Measurements from ENCODE around the gene PRELID2.

Gene PRELID2

GRCh38 chr5:145797336-145797735 is 37.8 kb downstream of the PRELID2 start:
- DNase-seq (ENCODE audit: low read depth, low spot score) = peak; percentile 6

DNA sequence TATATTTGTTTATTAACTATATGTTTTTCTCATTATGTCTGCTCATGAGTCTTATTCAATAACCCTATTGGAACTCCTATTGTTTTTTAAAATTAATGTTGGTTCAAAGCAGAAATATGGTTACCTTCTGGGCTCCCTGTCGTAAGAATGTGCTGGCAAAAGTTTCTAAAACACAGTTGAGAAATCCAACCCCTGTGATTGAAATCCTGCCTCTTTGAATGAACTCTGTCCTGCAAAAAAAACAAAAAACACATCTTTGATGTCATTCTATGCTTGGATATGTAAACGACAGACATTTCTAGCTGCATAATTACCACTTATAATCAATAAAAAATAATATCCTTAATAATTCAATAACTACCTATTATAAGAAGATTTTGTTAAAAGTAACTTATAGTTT is 38.8 kb downstream of the PRELID2 start:
- DNase-seq (ENCODE audit: low read depth, low spot score) = no peak

DNA sequence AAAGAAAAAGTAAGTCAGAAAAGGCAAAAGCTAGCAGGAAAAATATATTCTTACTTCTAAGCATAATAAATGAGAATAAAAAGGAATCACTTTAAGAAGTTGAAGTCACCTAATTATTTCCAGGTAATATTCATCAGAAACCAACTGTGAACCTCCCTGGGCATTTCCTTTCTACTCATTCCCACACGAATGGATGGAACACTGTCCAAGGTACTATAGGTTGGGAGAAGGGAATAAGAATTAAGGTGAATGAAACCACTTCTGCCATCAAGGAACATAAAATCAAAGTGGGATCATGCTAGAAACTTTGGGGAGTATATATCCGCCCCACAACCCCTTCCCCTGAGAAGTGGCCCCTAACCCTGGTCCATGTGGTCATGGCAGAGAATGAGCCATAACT is 41.6 kb downstream of the PRELID2 start:
- DNase-seq (ENCODE audit: low read depth, low spot score) = no peak

DNA sequence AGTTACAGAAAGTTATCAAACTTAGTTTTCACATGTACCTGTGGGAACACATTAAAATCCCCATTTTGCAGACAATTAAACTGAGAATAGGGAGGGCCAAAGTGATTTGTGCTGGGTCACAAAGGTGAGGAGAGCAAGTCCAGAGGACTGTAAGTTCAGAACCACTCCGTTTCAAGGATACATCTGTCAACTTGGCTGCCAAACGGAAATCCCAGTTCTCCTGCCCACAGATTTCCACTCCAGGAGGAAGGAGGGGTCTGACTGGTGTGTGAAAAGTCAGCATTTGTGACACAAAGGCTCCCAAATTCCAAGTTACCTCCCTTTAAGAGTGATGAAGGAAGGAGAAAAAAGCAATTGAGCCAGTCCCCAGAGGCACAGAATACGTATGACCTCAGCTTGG is 42.3 kb downstream of the PRELID2 start:
- DNase-seq (ENCODE audit: low read depth, low spot score) = no peak

DNA sequence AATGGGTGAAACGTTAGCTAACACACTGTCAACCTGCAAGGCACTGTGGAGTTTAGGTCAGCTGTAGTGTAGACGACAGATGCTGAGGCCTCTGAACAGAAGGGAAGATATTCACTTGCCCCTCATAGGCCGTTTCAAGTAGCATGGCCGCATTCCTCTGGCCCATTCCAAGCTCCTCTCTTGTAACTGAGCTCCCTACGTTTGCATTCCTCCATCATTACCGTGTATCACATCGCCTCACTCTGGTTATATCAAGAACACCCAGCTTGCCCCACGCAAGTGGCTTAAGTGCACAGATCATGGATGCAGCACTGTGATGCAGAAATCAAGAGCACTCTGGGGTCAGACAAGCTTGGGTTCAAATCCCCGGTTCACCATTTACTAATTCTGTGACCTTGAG is 43.3 kb downstream of the PRELID2 start:
- DNase-seq (ENCODE audit: low read depth, low spot score) = no peak

- DNase-seq (ENCODE audit: low read depth, low spot score) = peak; percentile 14
These were observed 47.1 kb downstream of the PRELID2 start for GRCh38 chr5:145787996-145788395.

GRCh38 chr5:145787507-145787906 is 47.6 kb downstream of the PRELID2 start:
- DNase-seq (ENCODE audit: low read depth, low spot score) = no peak

- no peak for DNase-seq (ENCODE audit: low read depth, low spot score)
These were observed 48.1 kb downstream of the PRELID2 start for GRCh38 chr5:145787001-145787400.

DNA sequence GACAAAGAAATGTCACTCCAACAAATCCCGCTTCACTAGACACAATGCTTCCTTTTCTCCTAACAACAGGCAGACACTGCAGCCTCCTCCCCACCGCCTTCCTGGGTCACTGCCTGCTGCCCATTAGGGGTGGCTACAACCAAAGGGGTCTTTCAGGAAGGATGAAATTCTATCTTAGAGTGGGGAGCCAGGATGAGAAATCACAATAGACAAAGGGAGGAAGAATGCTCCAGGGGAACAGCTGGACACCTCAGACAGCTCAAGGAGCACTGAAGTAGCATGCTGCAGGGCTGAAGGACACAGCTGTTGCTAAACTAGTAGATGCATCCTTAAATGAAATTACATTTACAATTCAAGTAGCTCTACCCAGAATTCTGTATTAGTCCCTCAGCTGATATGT is 54.2 kb downstream of the PRELID2 start:
- DNase-seq (ENCODE audit: low read depth, low spot score) = no peak

DNA sequence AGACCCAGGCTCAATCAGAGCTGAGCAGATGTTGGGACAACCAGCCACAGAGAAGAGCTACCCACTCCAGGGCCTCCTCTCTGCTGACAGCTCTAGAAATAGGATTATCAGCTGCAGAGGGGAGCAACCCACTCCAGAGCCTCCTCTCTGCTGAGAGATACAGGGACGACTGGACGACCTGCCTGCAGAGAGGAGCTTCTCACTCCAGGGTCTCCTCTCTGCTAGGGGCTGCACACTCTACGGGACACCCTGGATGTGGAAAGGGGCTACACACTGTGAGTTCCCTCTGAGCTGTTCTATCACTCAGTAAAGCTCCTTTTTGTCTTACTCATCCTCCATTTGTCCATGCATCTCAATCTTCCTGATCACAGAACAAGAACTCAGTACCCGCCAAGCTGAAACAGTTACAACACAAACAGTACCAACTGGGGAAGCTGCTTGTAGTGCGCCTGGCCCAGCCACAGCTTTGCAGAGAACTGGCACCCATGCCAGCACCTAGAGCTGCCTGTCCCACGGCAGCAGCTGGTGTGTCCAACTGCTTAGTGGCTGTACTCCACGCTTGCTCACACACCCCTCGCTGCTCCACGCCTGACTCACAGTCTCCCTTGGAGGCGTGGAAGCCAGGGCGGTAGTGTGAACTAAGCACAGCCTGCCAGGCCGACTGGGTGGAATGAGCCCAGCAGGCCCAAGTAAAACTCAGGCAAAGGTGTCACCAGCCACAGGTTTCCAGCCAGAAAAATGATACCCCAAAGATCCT is 56.8 kb downstream of the PRELID2 start:
- DNase-seq (ENCODE audit: low read depth, low spot score) = no peak

DNA sequence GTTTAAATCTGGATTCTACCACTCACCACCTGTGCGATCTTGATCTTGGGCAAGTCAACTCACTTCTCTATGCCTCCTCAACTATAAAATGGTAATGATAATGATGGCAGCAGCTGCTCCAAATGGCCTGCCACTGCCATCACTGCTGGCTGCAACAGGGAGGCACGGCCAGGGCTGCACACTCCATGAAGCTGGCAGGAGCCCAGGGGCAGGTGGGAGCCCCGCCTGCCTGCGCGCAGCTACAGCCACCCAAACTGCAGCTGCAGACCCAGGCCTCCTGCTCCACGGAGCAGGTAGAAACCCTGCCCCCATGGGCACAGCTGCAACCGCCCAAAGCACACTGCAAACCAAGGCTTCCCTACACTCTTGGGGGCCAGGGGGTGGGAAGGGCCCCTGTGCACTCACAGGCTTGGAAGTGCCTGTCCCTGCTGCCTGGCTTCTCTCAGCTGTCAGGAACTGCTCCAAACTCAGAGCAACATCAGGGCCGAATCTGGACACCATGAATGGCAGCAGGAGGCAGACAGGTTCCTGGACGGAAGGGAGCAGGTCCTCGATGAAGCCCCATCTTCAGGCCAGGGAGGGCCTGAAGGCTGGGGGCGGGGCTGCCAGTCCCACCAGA is 57.6 kb downstream of the PRELID2 start:
- no peak for DNase-seq (ENCODE audit: low read depth, low spot score)

DNA sequence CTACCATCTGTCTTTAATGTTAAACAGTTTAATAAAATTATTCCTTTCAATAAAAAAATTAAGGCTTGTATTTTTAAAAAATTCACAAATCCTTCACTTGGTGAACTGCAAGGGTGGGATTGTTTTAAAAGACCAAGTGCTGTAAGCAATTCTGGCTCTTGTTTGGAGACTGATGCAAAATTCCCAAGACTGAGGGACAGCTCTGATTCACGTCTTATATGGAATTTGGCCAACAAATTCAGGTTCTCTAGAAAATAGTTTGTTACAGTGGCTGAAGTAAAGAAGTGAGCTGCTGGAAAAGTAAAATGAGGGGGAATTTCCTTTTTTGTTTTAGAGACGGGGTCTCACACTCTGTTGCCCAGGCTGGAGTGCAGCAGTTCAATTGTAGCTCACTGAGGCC is 58.3 kb downstream of the PRELID2 start:
- DNase-seq (ENCODE audit: low read depth, low spot score) = peak; percentile 39

DNA sequence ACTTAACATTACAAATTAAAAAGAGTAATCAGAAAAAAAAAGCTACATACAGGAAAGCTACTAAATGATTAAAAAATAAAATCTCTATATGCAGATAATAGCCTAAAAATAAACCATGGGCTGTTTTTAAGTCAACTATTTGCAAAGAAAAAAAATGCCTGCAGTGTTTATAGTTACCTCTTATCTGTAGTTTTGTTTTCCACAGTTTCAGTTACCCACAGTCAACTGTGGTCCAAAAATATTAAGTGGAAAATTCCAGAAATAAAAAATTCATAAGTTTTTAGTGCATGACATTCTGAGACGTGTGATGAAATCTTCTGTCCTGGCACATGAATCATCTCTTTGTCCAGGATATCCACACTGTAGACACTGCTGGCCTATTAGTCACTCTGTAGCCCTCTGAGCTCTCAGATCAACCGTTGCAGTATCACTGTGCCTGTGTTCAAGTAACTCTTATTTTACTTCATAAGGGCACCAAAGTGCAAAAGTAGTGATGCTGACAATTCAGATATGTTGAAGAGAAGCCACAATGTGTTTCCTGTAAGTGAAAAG is 59.2 kb downstream of the PRELID2 start:
- DNase-seq (ENCODE audit: low read depth, low spot score) = peak; percentile 60

GRCh38 chr5:145775411-145775810 is 59.7 kb downstream of the PRELID2 start:
- DNase-seq (ENCODE audit: low read depth, low spot score) = peak; percentile 12

- no peak for DNase-seq (ENCODE audit: low read depth, low spot score)
These were observed 60.7 kb downstream of the PRELID2 start for GRCh38 chr5:145774442-145774841.

- no peak for DNase-seq (ENCODE audit: low read depth, low spot score)
These were observed 62.7 kb downstream of the PRELID2 start for GRCh38 chr5:145772466-145772865.

- no peak for DNase-seq (ENCODE audit: low read depth, low spot score)
These were observed 66.3 kb downstream of the PRELID2 start for GRCh38 chr5:145768863-145769262.

- DNase-seq (ENCODE audit: low read depth, low spot score) = peak; percentile 4
These were observed 70.8 kb downstream of the PRELID2 start for GRCh38 chr5:145764325-145764724.

GRCh38 chr5:145762833-145763232 is 72.3 kb downstream of the PRELID2 start:
- DNase-seq (ENCODE audit: low read depth, low spot score) = no peak

DNA sequence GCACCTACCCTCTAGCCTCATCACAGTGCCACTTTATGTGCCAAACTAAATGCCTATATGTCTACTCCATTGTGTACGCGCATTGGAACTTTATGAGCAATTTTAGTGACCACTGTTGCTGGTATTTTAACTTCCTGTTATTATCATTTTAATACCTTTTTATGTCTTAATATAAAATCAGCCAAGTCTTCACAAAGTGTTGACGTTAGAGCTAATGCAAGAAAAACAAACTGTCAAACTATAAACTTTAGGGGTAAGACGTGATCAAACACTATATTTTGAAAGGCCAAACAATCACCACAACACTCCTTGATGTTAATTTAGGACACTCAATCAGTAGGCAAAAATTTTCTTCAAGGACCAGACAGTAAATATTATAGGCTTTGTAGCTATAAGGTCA is 73.9 kb downstream of the PRELID2 start:
- no peak for DNase-seq (ENCODE audit: low read depth, low spot score)

GRCh38 chr5:145760660-145761059 is 74.5 kb downstream of the PRELID2 start:
- DNase-seq (ENCODE audit: low read depth, low spot score) = no peak

DNA sequence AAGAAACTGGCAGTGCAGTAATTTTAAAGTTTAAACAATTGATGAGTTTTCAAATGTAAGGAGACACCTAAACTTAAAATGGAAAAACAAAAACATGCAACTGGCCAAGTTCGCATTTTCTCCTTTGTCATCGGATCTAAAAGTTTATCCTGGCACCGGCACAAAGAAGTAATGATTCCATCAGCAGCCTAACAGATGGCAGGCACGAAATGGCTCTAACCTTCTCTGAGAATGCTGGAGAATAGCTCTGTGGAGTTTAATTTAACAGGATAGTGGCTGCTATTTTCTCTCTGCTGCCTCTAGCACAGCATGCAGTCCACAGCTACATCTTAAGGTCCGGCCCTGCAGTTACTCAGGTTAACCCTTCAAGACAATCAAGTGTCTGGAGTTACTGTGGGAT is 82.2 kb downstream of the PRELID2 start:
- peak; percentile 81 for DNase-seq (ENCODE audit: low read depth, low spot score)

DNA sequence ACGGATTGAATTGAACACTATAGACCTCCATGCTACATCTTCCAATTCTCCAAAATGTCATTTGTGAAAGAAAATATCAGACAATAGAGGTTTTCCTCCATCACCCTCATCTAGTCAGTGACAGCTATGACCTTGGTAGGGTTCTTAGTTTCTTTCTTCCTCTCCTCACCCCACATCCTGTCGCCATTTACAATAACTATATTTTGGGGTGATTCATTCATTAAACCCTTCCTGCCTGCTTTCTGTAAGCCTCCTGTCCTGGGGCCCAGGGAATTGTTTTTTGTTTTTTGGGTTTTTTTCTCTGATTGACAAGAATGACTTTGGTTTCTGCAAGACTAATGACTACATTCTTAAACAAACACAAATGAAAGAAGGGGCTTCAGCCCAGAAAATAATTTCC is 82.6 kb downstream of the PRELID2 start:
- no peak for DNase-seq (ENCODE audit: low read depth, low spot score)
